Mesothelial cell of epicardium (in vitro differentiated cells): ENCODE results near the gene BSPRY. TPM values are rescaled to one million over a fixed set of nuclear protein-coding genes. Genes with fewer than 3 reads are reported as not detected.
"Not testable (repeated sequence)": the region's sequence is repeated elsewhere in the genome, so short reads cannot be mapped to it uniquely, and the experiment has no call there.

ENCODE experiments used
- DNase-seq, 2 experiments: peaks; one replicate each; pipeline ENCODE4 v3.0.0; 2021; ENCODE audit warnings: low spot score in 2 of 2; ENCODE audit not compliant: unreplicated experiment in 2 of 2
- H3K27ac Mint-ChIP-seq: 2 replicates; pipeline ENCODE4 v1.8.0; 2021; ENCODE audit warnings: mixed read lengths
- H3K27me3 Mint-ChIP-seq: 2 replicates; pipeline ENCODE4 v1.8.0; 2021; ENCODE audit warnings: low read depth, mixed read lengths
- H3K36me3 Mint-ChIP-seq: 2 replicates; pipeline ENCODE4 v1.8.0; 2021; ENCODE audit warnings: mixed read lengths
- H3K4me1 Mint-ChIP-seq: 2 replicates; pipeline ENCODE4 v1.8.0; 2021; ENCODE audit warnings: mixed read lengths
- H3K4me3 Mint-ChIP-seq: 2 replicates; pipeline ENCODE4 v1.8.0; 2021; ENCODE audit warnings: mild to moderate bottlenecking, moderate library complexity, mixed read lengths
- H3K9me3 Mint-ChIP-seq: 2 replicates; pipeline ENCODE4 v1.8.0; 2021; ENCODE audit warnings: mixed read lengths
- total RNA-seq: library from RNA; stranded (reverse); gene quantifications from 3 replicates; pipeline ENCODE4 v1.2.1, GENCODE V29; 2021
- TF ChIP-seq, protein P1 (sequence below): fragments of 200-600 bp; sonication (generic); IDR thresholded peaks from one replicate; pipeline ENCODE4 v1.5.0; 2021; ENCODE audit warnings: antibody characterized with exemption; ENCODE audit not compliant: unreplicated experiment

The BSPRY gene
- total RNA-seq, 1 donor from 2014 or later: 4.3 TPM

DNA sequence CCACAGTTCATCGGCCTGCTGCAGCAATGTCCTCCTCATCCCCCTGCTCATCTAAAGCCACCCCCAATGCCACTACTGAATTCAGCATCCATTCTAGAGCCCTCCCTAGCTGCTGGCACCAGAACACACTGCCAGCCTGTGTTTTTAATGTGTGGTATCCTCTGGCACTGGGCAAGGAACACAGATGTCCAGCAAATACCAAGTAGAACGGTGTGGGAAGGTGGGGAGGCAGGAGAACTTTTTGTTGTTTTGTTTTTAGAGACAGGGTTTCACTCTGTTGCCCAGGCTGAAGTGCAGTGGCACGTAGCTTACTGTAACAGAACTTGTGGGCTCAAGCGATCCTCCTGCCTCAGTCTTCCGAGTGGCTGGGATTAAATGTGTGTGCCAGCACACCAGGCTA is 22.7 kb downstream of the BSPRY start:
- Mint-ChIP-seq H3K36me3 (peaks cover 3% of the 10 kb centered on the region), H3K27ac (no peak overlapping the region), H3K4me1 (peaks cover 6% of the 10 kb centered on the region), H3K27me3 (no peaks in the 10 kb centered on the region), H3K9me3 (no peaks in the 10 kb centered on the region), H3K4me3 (no peak overlapping the region)
- no peak for DNase-seq
- TF ChIP-seq, protein P1, sequence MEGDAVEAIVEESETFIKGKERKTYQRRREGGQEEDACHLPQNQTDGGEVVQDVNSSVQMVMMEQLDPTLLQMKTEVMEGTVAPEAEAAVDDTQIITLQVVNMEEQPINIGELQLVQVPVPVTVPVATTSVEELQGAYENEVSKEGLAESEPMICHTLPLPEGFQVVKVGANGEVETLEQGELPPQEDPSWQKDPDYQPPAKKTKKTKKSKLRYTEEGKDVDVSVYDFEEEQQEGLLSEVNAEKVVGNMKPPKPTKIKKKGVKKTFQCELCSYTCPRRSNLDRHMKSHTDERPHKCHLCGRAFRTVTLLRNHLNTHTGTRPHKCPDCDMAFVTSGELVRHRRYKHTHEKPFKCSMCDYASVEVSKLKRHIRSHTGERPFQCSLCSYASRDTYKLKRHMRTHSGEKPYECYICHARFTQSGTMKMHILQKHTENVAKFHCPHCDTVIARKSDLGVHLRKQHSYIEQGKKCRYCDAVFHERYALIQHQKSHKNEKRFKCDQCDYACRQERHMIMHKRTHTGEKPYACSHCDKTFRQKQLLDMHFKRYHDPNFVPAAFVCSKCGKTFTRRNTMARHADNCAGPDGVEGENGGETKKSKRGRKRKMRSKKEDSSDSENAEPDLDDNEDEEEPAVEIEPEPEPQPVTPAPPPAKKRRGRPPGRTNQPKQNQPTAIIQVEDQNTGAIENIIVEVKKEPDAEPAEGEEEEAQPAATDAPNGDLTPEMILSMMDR: no peak

DNA sequence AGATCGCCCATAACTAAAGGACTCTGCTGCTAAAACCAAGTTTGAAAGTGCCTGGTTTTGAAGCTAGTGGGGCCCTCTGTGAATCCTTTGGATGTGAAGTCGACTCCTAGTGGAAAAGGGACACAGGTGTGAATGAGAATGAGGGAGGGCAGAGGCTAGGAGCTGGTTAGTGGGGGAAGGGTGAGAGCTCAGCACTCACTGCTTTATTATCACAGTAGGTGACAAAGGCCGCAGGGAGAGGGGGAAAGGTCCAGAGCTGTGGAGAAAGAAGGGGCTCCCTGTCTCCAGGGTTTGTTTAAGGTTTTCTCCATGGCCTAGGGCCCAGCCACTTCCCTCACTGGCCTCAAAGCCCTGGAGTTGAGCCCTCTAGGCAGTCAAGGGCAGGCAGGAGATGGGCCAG is 23.9 kb downstream of the BSPRY start:
- Mint-ChIP-seq H3K27ac (peak overlapping the region; percentile 0), H3K36me3 (peaks cover 3% of the 10 kb centered on the region), H3K9me3 (no peaks in the 10 kb centered on the region), H3K27me3 (no peaks in the 10 kb centered on the region), H3K4me1 (peaks cover 8% of the 10 kb centered on the region), H3K4me3 (no peak overlapping the region)
- TF ChIP-seq, protein P1: no peak
- no peak for DNase-seq

DNA sequence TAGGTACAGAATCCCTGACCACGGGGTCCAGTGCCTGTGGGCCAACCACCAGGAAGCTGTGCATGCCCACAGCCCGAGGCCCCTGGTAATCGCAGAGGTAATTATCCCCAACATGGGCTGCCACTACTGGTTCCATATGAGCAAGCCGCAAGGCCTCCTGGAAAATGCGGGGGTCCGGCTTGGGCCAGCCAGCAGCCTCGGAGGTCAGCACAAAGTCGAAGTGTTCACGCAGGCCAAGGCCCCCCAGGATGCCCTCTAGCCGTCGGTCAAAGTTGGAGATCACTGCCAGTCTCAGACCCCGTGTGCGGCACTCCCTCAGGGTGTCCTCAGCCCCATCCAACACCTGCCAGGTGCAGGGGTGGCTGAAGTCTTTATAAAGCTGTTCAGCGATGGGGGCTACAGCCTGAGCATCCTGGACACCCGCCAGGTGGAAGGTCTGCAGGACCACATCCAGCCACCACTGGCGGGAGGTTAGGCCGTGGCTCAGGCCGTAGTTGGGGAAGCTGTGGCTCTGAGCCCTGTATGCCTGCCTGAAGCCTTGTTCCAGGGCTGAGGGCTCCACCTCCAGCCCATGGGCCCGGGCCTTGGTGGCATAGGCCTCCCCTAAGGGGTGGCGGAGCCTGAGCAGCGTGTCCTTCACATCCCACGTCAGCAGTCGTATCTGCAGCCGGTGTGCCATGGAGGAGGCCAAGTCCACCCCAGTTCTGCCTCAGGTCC is 24.5 kb downstream of the BSPRY start:
- H3K9me3 Mint-ChIP-seq: no peaks in the 10 kb centered on the region
- DNase-seq: no peak
- H3K27ac Mint-ChIP-seq: no peak overlapping the region
- no peaks in the 10 kb centered on the region for H3K27me3 Mint-ChIP-seq
- peaks cover 12% of the 10 kb centered on the region for H3K4me1 Mint-ChIP-seq
- no peak overlapping the region for H3K4me3 Mint-ChIP-seq
- TF ChIP-seq, protein P1: no peak
- H3K36me3 Mint-ChIP-seq: peaks cover 3% of the 10 kb centered on the region

DNA sequence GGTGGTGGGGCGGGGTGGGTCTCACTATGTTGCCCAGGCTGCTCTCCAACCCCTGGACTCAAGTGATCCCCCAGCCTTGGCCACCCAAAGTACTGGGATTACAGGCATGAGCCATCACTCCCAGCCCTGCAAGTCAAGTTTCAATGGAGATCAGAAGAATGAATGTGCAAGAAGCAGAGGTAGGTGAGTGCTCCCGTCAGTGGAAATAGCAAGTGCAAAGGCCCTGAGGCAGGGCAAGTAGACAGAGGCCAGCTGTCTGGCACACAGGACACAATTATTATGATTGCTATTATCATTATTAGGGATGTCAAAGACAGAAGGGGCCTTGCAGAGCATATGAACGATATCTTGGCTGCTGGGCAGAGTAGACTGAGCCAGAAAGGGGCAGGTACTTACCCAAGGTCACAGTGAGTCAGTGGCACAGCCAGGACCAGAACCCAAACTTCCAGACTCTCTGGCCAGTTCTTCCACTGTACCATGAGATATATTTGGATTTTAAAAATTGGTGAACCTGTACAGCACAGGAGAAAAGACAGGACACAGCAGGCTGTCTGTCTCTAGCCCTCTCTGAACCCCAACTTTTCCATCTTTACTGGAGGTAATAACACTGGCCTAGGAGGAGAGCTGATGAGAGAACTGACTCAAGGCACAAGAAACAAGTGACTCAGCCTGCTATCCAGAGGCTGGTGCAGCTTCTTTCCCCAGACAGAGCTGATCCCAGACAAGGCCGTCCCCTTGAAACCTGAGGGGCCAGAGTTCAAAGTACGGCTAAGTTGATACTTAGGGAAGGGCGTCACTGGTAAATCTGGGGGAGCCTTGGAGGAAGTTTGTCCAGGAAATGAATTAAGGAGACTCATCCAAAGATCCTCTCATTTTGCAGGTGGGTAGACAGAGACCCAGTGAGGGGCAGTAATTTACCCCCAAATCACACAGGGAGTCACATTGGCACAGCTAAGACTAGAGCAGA is 26.0 kb downstream of the BSPRY start:
- Mint-ChIP-seq H3K9me3 (no peaks in the 10 kb centered on the region), H3K4me3 (peak overlapping the region; percentile 82), H3K4me1 (peaks cover 25% of the 10 kb centered on the region), H3K36me3 (peaks cover 3% of the 10 kb centered on the region), H3K27me3 (no peaks in the 10 kb centered on the region), H3K27ac (peak overlapping the region; percentile 75)
- no peak for DNase-seq
- TF ChIP-seq, protein P1: no peak

DNA sequence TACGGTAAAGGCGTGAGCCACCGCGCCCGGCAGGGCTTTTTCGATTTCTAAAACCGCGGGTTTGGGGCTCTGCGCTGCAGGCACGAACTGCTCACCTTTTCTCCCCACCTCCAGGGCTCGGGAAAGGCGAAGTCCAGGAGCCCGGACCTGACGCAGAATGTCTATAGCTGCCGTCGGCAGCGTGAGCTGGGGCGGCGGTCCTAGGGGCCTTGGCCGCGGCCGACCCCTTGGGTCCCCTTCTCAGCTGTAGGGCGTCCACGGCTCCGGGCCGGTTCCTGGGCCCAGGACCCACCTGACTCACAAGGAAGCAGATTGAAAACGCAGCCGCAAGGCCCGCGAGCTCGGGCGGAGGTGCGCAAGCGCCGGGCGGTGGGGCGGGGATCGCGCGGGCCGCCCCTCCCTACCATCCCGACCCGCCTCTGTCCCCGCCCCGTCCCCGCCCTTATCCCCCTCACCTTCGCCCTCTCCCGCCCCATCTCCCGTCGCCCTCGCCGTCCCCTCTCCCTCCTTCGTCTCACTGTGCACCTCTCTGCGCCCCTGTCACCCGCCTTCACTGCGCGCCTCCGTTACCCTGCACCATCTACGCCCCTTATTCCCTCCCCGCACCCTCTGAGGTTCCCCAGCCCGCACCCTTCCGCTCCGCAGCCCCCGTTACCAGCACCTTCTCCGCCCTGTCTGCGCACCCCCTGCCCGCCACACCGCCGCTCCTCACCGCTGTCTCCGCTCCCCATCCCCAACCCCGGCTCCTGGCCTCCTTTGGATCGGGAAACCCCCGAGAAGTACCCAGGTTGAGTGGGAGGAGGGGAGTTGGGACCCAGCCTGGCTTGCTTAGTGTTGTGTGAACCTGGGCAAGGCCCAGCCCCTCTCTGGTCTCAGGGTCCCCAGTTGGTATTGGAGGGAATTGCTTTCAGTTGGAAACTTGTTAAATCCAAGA is 27.6 kb downstream of the BSPRY start, which contains the start of gene HDHD3:
Gene HDHD3 (minus strand): TSS at position 353 of the 934 bp plus-strand sequence. CDS start 2,632 bp downstream, outside the sequence.
- Mint-ChIP-seq H3K4me1 (peaks cover 33% of the 10 kb centered on the region), H3K4me3 (peak within 1 kb of the TSS; percentile 82), H3K27ac (peak within 1 kb of the TSS; percentile 89), H3K9me3 (no peaks in the 10 kb centered on the region), H3K27me3 (no peaks in the 10 kb centered on the region), H3K36me3 (peaks cover 3% of the 10 kb centered on the region)
- TF ChIP-seq, protein P1: no peak
- DNase-seq: peak; percentile 60 to 76

DNA sequence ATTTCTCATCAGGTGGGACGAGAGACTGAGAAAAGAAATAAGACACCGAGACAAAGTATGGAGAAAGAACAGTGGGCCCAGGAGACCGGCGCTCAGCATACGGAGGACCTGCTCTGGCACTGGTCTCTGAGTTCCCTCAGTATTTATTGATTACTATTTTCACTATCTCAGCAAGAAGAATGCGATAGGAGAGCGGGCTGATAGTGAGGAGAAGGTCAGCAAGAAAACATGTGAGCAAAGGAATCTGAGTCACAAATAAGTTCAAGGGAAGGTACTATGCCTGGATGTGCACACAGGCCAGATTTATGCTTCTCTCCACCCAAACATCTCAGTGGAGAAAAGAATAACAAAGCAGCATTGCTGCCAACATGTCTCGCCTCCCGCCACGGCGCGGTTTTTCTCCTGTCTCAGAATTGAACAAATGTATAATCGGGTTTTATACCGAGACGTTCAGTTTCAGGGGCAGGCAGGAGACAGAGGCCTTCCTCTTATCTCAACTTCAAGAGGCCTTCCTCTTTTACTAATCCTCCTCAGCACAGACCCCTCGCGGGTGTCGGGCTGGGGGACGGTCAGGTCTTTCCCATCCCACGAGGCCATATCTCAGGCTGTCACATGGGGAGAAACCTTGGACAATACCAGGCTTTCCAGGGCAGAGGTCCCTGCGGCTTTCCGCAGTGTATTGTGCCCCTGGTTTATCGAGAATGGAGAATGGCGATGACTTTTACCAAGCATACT is 29.9 kb downstream of the BSPRY start:
- peak overlapping the region; percentile 0 for H3K4me3 Mint-ChIP-seq
- H3K36me3 Mint-ChIP-seq, H3K27me3 Mint-ChIP-seq, H3K9me3 Mint-ChIP-seq, DNase-seq: not testable (repeated sequence)
- peak overlapping the region; percentile 92 for H3K27ac Mint-ChIP-seq
- H3K4me1 Mint-ChIP-seq: peaks cover 39% of the 10 kb centered on the region

DNA sequence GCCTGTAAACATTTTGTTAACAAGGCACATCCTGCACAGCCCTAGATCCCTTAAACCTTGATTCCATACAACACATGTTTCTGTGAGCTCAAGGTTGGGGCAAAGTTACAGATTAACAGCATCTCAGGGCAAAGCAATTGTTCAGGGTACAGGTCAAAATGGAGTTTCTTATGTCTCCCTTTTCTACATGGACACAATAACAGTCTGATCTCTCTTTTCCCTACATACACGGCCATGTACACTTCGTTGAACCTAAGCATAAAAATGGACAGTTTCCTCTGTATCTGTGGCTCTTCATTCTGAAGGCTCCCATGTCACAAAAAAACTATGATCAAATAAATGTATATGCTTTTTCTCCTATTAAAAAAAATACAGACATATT is 30.5 kb downstream of the BSPRY start:
- Mint-ChIP-seq H3K4me1 (peaks cover 39% of the 10 kb centered on the region), H3K27ac (peak overlapping the region; percentile 92)
- H3K4me3 Mint-ChIP-seq, DNase-seq, H3K9me3 Mint-ChIP-seq, H3K36me3 Mint-ChIP-seq, H3K27me3 Mint-ChIP-seq: not testable (repeated sequence)
